H9 (cell line): ENCODE data around the gene CFAP141. TPM values are rescaled to one million over a fixed set of nuclear protein-coding genes. Genes with fewer than 3 reads are reported as not detected.
A peak's percentile ranks its signal among the peaks of the same experiment; 100 is the strongest.

ENCODE experiments used
- DNase-seq: peaks from one replicate; pipeline ENCODE4 v3.0.0-alpha.2; 2017
- H2AFZ ChIP-seq: one replicate; pipeline ENCODE4 v1.6.1; 2013; ENCODE audit warnings: mild to moderate bottlenecking, low read length, control low read depth, moderate library complexity
- H2AK5ac ChIP-seq: 2 replicates; pipeline ENCODE4 v1.6.1; 2013; ENCODE audit warnings: low read length, control low read depth, mixed read lengths; ENCODE audit not compliant: insufficient read length
- H2BK120ac ChIP-seq: one replicate; pipeline ENCODE4 v1.6.1; 2013; ENCODE audit warnings: low read depth, mild to moderate bottlenecking, low read length, control low read depth, inconsistent platforms; ENCODE audit not compliant: poor library complexity, severe bottlenecking
- H2BK12ac ChIP-seq: 2 replicates; pipeline ENCODE4 v1.6.1; 2013; ENCODE audit warnings: low read length, control low read depth, mixed read lengths, low read depth; ENCODE audit not compliant: insufficient read length
- H2BK15ac ChIP-seq: 2 replicates; pipeline ENCODE4 v1.6.1; 2013; ENCODE audit warnings: low read depth, low read length, control low read depth
- H2BK20ac ChIP-seq: one replicate; pipeline ENCODE4 v1.6.1; 2013; ENCODE audit warnings: low read depth, mild to moderate bottlenecking, low read length, control low read depth, inconsistent platforms; ENCODE audit not compliant: poor library complexity, severe bottlenecking
- H2BK5ac ChIP-seq: 2 replicates; pipeline ENCODE4 v1.6.1; 2013; ENCODE audit warnings: low read length, control low read depth, mixed read lengths; ENCODE audit not compliant: insufficient read length
- H3K14ac ChIP-seq: 2 replicates; pipeline ENCODE4 v1.6.1; 2013; ENCODE audit warnings: low read length, control low read depth; ENCODE audit not compliant: insufficient read depth
- H3K18ac ChIP-seq: 2 replicates; pipeline ENCODE4 v1.6.1; 2013; ENCODE audit warnings: low read depth, mild to moderate bottlenecking, mixed read lengths, low read length, control low read depth; ENCODE audit not compliant: insufficient read length
- H3K23ac ChIP-seq: 2 replicates; pipeline ENCODE4 v1.6.1; 2013; ENCODE audit warnings: low read length, control low read depth, mixed read lengths, low read depth; ENCODE audit not compliant: insufficient read length
- H3K23me2 ChIP-seq: 2 replicates; pipeline ENCODE4 v1.6.1; 2013; ENCODE audit warnings: low read depth, mild to moderate bottlenecking, mixed read lengths, low read length, control low read depth; ENCODE audit not compliant: insufficient read length, poor library complexity, severe bottlenecking
- H3K27ac ChIP-seq: 2 replicates; pipeline ENCODE4 v1.5.1; 2013; ENCODE audit warnings: low read length, control low read depth, mixed read lengths, low read depth; ENCODE audit not compliant: insufficient read length
- H3K27me3 ChIP-seq: 2 replicates; pipeline ENCODE4 v1.6.1; 2013; ENCODE audit warnings: low read length, control low read depth, inconsistent platforms; ENCODE audit not compliant: insufficient read depth
- H3K4ac ChIP-seq: 2 replicates; pipeline ENCODE4 v1.6.1; 2013; ENCODE audit warnings: low read depth, mild to moderate bottlenecking, control low read depth, inconsistent platforms, low read length, moderate library complexity
- H3K4me1 ChIP-seq: 2 replicates; pipeline ENCODE4 v1.6.1; 2013; ENCODE audit warnings: low read length, control low read depth, inconsistent platforms; ENCODE audit not compliant: insufficient read depth
- H3K4me2 ChIP-seq: 2 replicates; pipeline ENCODE4 v1.6.1; 2013; ENCODE audit warnings: low read length, control low read depth, mixed read lengths; ENCODE audit not compliant: insufficient read length, insufficient read depth
- H3K56ac ChIP-seq: 2 replicates; pipeline ENCODE4 v1.6.1; 2013; ENCODE audit warnings: low read depth, mild to moderate bottlenecking, mixed read lengths, low read length, control low read depth; ENCODE audit not compliant: insufficient read length
- H3K79me1 ChIP-seq: 2 replicates; pipeline ENCODE4 v1.6.1; 2013; ENCODE audit warnings: low read depth, mild to moderate bottlenecking, moderate library complexity, low read length, control low read depth, inconsistent platforms; ENCODE audit not compliant: insufficient read depth, poor library complexity, severe bottlenecking
- H3K79me2 ChIP-seq: 2 replicates; pipeline ENCODE4 v1.6.1; 2013; ENCODE audit warnings: low read length, control low read depth, inconsistent platforms; ENCODE audit not compliant: insufficient read depth
- H3K9ac ChIP-seq: 2 replicates; pipeline ENCODE4 v1.6.1; 2013; ENCODE audit warnings: low read length, control low read depth, mixed read lengths; ENCODE audit not compliant: insufficient read length; ENCODE audit errors: extremely low read depth
- H3K9me3 ChIP-seq: one replicate; pipeline ENCODE4 v1.6.1; 2013; ENCODE audit warnings: low read depth, low read length, inconsistent platforms; ENCODE audit not compliant: control insufficient read depth
- H3T11ph ChIP-seq: one replicate; pipeline ENCODE4 v1.6.1; 2013; ENCODE audit warnings: mild to moderate bottlenecking, low read length, control low read depth, inconsistent platforms
- H4K20me1 ChIP-seq: one replicate; pipeline ENCODE4 v1.6.1; 2013; ENCODE audit not compliant: control insufficient read depth, insufficient read length, insufficient read depth
- H4K5ac ChIP-seq: 2 replicates; pipeline ENCODE4 v1.6.1; 2013; ENCODE audit warnings: low read depth, mild to moderate bottlenecking, mixed read lengths, low read length, control low read depth; ENCODE audit not compliant: insufficient read length
- H4K8ac ChIP-seq: replicated peaks from 2 replicates; pipeline ENCODE4 v1.6.1; 2013; ENCODE audit warnings: low read length, control low read depth, mixed read lengths, low read depth; ENCODE audit not compliant: insufficient read length
- H4K91ac ChIP-seq: 2 replicates; pipeline ENCODE4 v1.6.1; 2013; ENCODE audit warnings: low read depth, mild to moderate bottlenecking, moderate library complexity, mixed read lengths, low read length, control low read depth; ENCODE audit not compliant: insufficient read length
- H3K27ac Mint-ChIP-seq, 3 experiments: 2 replicates in 2 of 3; 3 replicates in 1 of 3; pipeline ENCODE4 v1.8.0; 2020 to 2021; ENCODE audit warnings: mixed read lengths in 3 of 3, mild to moderate bottlenecking in 1 of 3, moderate library complexity in 1 of 3
- H3K27me3 Mint-ChIP-seq: 2 replicates; pipeline ENCODE4 v1.8.0; 2021; ENCODE audit warnings: low read depth, mild to moderate bottlenecking, moderate library complexity, mixed read lengths
- H3K36me3 Mint-ChIP-seq, 3 experiments: 2 replicates in 2 of 3; 3 replicates in 1 of 3; pipeline ENCODE4 v1.8.0; 2020 to 2021; ENCODE audit warnings: low read depth in 3 of 3, mixed read lengths in 3 of 3; ENCODE audit not compliant: insufficient read depth in 1 of 3
- H3K4me1 Mint-ChIP-seq, 2 experiments: 2 replicates each; pipeline ENCODE4 v1.8.0; 2020; ENCODE audit warnings: mixed read lengths in 2 of 2
- H3K4me3 Mint-ChIP-seq, 2 experiments: 2 replicates in 1 of 2; 3 replicates in 1 of 2; pipeline ENCODE4 v1.8.0; 2020 to 2021; ENCODE audit warnings: mild to moderate bottlenecking in 2 of 2, mixed read lengths in 2 of 2, moderate library complexity in 1 of 2
- H3K9me3 Mint-ChIP-seq, 2 experiments: 2 replicates in 1 of 2; 3 replicates in 1 of 2; pipeline ENCODE4 v1.8.0; 2020; ENCODE audit warnings: mild to moderate bottlenecking in 2 of 2, mixed read lengths in 2 of 2, moderate library complexity in 1 of 2
- WGBS: extraction: QIAGEN DNeasy Blood & Tissue Kit; methylation state at CpG from one replicate; pipeline ENCODE4 v1.1.7; 2013; ENCODE audit warnings: missing lambda C conversion rate, low lambda C conversion rate, mixed read lengths; ENCODE audit not compliant: insufficient read length; ENCODE audit errors: extremely low coverage; 5-methylcytosine and 5-hydroxymethylcytosine counted together
- total RNA-seq: library from RNA; stranded (reverse); gene quantifications from 2 replicates; pipeline ENCODE4 v1.2.1, GENCODE V29; 2021
- TF ChIP-seq, protein P1 (sequence below): fragments of 200-600 bp; sonication (generic); conservative IDR thresholded peaks from 3 replicates; pipeline ENCODE4 v1.8.0; 2021; ENCODE audit warnings: antibody characterized with exemption, mild to moderate bottlenecking

Gene CFAP141
- total RNA-seq, 1 experiment from 2014 or later: not detected

DNA sequence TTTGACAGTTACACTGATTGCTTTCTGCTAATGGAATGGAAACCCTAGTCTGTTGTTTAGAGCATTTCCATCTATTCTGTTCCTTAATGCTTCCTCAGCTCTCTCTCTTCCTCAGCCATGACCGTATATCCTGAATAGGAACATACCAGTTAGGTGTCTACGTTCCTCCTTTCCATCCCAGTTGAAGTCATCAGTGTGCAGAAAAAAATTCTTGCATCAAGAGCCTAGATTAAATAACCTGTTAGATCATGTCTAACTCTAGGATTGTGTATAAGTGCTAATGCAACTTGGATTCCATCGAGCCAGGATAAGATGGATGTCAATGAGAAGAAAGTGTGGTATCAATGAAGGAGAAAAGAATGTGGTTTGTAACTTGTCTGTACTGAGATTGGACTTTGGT lies 33.4 kb upstream of the CFAP141 start:
- peaks cover 63 to 93% (median 91%) of the 10 kb centered on the region in 3 experiments; a peak in 6 of 7 replicates for H3K36me3 Mint-ChIP-seq
- Histone ChIP-seq H3K56ac (no peak overlapping the region), H3K27me3 (no peaks in the 10 kb centered on the region), H3K79me1 (peaks cover 5% of the 10 kb centered on the region), H2BK12ac (no peak overlapping the region), H3K79me2 (peaks cover 6% of the 10 kb centered on the region; the same call in 1 of the 2 replicates), H4K8ac (no peak overlapping the region), H3K27ac (no peak overlapping the region), H4K20me1 (no peaks in the 10 kb centered on the region), H3K9me3 (no peaks in the 10 kb centered on the region), H3K4me2 (no peak overlapping the region), H3K14ac (no peak overlapping the region), H3K23ac (no peak overlapping the region), H2BK20ac (no peak overlapping the region), H4K5ac (no peak overlapping the region), H3K18ac (no peak overlapping the region), H2BK15ac (no peak overlapping the region), H3K4ac (no peak overlapping the region), H3K4me1 (no peaks in the 10 kb centered on the region; the same call in 1 of the 2 replicates), H3T11ph (no peak overlapping the region), H2BK120ac (no peak overlapping the region), H2AFZ (no peak overlapping the region), H4K91ac (no peak overlapping the region), H2BK5ac (no peak overlapping the region), H2AK5ac (no peak overlapping the region), H3K23me2 (no peaks in the 10 kb centered on the region), H3K9ac (no peak overlapping the region)
- H3K27me3 Mint-ChIP-seq: no peaks in the 10 kb centered on the region
- H3K27ac Mint-ChIP-seq: 0 out of 7 replicates have a peak overlapping the region, but pooled peaks of 1 of the 3 experiments have one; percentile 5
- no peak for DNase-seq
- H3K4me1 Mint-ChIP-seq: no peaks in the 10 kb centered on the region
- no CpG with 5 or more reads among the region's 3 CpGs for WGBS
- TF ChIP-seq, protein P1, sequence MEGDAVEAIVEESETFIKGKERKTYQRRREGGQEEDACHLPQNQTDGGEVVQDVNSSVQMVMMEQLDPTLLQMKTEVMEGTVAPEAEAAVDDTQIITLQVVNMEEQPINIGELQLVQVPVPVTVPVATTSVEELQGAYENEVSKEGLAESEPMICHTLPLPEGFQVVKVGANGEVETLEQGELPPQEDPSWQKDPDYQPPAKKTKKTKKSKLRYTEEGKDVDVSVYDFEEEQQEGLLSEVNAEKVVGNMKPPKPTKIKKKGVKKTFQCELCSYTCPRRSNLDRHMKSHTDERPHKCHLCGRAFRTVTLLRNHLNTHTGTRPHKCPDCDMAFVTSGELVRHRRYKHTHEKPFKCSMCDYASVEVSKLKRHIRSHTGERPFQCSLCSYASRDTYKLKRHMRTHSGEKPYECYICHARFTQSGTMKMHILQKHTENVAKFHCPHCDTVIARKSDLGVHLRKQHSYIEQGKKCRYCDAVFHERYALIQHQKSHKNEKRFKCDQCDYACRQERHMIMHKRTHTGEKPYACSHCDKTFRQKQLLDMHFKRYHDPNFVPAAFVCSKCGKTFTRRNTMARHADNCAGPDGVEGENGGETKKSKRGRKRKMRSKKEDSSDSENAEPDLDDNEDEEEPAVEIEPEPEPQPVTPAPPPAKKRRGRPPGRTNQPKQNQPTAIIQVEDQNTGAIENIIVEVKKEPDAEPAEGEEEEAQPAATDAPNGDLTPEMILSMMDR: no peak
- no peak overlapping the region for H3K4me3 Mint-ChIP-seq
- no peaks in the 10 kb centered on the region for H3K9me3 Mint-ChIP-seq
